Skin of body (tissue), 2 donors: ENCODE results near the gene SMOC1. TPM values are rescaled to one million over a fixed set of nuclear protein-coding genes. Genes with fewer than 3 reads are reported as not detected.

Experiments
- DNase-seq: peaks from one replicate; lab custom pipeline; 2025; lab: John Stamatoyannopoulos, UW
- total RNA-seq: library from RNA; depleted of rRNA; stranded (reverse); fragments of >200 nt; gene quantifications from one replicate; pipeline ENCODE4 v1.2.3, GENCODE V29; 2014

SMOC1 gene
- total RNA-seq, 1 donor from 2014 or later = 5.9 TPM

DNA sequence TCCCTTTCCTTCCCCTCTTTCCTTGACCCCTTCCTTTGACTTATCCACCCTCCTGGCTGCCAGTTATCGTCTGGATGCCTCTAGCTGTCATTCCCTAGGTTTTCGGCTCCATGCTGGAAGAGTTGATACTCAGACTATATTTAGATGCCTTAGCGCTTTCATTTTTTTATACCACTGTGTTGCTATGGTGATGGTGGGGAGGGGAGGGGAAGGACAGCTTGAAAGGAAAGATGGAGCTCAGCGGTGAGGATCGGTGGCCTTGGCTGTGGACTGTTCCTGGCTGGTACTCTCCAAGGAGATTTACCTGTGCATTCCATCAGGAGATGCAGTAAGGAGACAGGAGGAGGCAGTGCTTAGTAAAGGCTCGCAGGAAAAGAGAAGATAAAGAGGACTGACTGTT lies 200.9 kb downstream of the SMOC1 start:
- DNase-seq = no peak

Other genes with a start within 250 kb of the SMOC1 start
- 253 TPM for gene SRSF5, start 112.3 kb upstream of the SMOC1 start, total RNA-seq
- not detected for gene SLC10A1, start 82.2 kb upstream of the SMOC1 start, total RNA-seq